Measurements from ENCODE around the gene MED27.

MED27 gene

DNA sequence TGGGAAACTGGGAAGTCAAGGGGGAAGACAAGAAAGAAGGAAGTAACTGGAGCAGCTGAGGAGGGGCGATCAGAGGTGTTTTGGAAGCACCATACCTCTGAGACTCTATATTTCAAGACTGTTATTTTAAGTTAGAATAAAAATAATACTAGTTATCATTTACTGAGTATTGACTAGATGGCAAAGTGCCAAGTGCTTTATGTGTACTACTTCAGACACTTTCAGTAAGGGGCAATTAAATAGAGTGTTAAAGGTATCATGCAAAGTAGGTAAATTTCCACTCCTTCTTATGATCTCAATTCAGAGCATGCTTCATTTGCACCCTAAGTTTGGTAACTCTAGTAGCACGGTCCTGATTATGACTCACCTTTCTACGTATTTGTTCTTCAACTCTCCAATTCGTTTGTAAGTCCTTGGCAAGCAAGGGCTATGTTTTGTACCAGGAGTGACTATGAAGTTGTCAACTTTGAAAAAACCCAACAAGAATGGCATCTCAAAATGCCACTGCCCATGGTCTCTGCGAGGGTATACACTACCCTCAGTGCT is 187.4 kb downstream of the MED27 start (continued):
- TF ChIP-seq, protein P1, sequence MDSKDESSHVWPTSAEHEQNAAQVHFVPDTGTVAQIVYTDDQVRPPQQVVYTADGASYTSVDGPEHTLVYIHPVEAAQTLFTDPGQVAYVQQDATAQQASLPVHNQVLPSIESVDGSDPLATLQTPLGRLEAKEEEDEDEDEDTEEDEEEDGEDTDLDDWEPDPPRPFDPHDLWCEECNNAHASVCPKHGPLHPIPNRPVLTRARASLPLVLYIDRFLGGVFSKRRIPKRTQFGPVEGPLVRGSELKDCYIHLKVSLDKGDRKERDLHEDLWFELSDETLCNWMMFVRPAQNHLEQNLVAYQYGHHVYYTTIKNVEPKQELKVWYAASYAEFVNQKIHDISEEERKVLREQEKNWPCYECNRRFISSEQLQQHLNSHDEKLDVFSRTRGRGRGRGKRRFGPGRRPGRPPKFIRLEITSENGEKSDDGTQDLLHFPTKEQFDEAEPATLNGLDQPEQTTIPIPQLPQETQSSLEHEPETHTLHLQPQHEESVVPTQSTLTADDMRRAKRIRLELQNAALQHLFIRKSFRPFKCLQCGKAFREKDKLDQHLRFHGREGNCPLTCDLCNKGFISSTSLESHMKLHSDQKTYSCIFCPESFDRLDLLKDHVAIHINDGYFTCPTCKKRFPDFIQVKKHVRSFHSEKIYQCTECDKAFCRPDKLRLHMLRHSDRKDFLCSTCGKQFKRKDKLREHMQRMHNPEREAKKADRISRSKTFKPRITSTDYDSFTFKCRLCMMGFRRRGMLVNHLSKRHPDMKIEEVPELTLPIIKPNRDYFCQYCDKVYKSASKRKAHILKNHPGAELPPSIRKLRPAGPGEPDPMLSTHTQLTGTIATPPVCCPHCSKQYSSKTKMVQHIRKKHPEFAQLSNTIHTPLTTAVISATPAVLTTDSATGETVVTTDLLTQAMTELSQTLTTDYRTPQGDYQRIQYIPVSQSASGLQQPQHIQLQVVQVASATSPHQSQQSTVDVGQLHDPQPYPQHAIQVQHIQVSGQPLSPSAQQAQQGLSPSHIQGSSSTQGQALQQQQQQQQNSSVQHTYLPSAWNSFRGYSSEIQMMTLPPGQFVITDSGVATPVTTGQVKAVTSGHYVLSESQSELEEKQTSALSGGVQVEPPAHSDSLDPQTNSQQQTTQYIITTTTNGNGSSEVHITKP (tag by site-specific recombination; IDR thresholded peaks at IDR 0.05), result peak; percentile 87
- peak; percentile 87 for TF ChIP-seq ZNF184 (tag by site-specific recombination; IDR thresholded peaks at IDR 0.05)
- TF ChIP-seq ZNF654 (tag by site-specific recombination; IDR thresholded peaks at IDR 0.05; ENCODE audit: low read depth), result no peak
- TF ChIP-seq ZNF677 (tag by site-specific recombination; IDR thresholded peaks at IDR 0.05), result no peak
- no peak for TF ChIP-seq KLF8 (tag by site-specific recombination; IDR thresholded peaks at IDR 0.05)
- no peak for TF ChIP-seq ZNF335 (tag by site-specific recombination; conservative IDR thresholded peaks at IDR 0.05)
- TF ChIP-seq GLIS1 (tag by site-specific recombination; IDR thresholded peaks at IDR 0.05), result no peak
- no peak for TF ChIP-seq ZNF48 (tag by site-specific recombination; IDR thresholded peaks at IDR 0.05)
- TF ChIP-seq OSR2 (tag by site-specific recombination; IDR thresholded peaks at IDR 0.05), result peak; percentile 37; the same call in 1 of the 2 replicates
- TF ChIP-seq, protein P2, sequence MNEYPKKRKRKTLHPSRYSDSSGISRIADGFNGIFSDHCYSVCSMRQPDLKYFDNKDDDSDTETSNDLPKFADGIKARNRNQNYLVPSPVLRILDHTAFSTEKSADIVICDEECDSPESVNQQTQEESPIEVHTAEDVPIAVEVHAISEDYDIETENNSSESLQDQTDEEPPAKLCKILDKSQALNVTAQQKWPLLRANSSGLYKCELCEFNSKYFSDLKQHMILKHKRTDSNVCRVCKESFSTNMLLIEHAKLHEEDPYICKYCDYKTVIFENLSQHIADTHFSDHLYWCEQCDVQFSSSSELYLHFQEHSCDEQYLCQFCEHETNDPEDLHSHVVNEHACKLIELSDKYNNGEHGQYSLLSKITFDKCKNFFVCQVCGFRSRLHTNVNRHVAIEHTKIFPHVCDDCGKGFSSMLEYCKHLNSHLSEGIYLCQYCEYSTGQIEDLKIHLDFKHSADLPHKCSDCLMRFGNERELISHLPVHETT (tag by site-specific recombination; IDR thresholded peaks at IDR 0.05), result no peak
- no peak for TF ChIP-seq HOXC10 (CRISPR knock-in tag; IDR thresholded peaks at IDR 0.05)
- 0 out of 2 replicates have a peak, but pooled peaks have one; percentile 46 for TF ChIP-seq ZNF660 (tag by site-specific recombination; IDR thresholded peaks at IDR 0.05)
- TF ChIP-seq ZNF600 (tag by site-specific recombination; IDR thresholded peaks at IDR 0.05), result no peak
- no peak for TF ChIP-seq ZNF701 (tag by site-specific recombination; IDR thresholded peaks at IDR 0.05)
- TF ChIP-seq, protein P3, sequence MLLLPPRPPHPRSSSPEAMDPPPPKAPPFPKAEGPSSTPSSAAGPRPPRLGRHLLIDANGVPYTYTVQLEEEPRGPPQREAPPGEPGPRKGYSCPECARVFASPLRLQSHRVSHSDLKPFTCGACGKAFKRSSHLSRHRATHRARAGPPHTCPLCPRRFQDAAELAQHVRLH (tag by site-specific recombination; IDR thresholded peaks at IDR 0.05), result no peak
- no peak for TF ChIP-seq ZNF211 (tag by site-specific recombination; IDR thresholded peaks at IDR 0.05; ENCODE audit: low read depth)
- TF ChIP-seq ZNF239 (tag by site-specific recombination; IDR thresholded peaks at IDR 0.05), result no peak
- TF ChIP-seq, protein P4, sequence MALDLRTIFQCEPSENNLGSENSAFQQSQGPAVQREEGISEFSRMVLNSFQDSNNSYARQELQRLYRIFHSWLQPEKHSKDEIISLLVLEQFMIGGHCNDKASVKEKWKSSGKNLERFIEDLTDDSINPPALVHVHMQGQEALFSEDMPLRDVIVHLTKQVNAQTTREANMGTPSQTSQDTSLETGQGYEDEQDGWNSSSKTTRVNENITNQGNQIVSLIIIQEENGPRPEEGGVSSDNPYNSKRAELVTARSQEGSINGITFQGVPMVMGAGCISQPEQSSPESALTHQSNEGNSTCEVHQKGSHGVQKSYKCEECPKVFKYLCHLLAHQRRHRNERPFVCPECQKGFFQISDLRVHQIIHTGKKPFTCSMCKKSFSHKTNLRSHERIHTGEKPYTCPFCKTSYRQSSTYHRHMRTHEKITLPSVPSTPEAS (tag by site-specific recombination; IDR thresholded peaks at IDR 0.05), result no peak

DNA sequence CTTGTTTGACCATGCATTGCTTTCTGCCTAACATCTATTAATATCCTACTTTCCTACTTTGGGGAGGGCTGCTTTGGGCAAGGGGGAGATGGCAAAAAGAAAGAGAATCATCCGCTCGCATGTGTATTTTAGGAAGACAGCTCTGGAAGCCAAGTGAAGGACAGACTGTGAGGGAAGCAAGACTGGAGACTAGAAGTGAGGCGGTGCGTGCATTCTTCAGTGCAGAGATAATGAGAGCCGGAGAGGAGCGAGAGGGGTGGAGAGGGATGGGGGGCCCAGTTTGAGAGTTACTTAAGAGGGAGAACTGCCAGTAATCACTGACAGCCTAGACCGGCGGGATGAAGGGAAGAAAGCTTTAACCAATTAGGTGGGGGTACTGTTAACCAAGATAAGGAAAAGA is 188.1 kb downstream of the MED27 start:
- peaks cover 0 to 10% of the 10 kb centered on the region in 2 experiments; a peak in 1 of 3 replicates for H3K36me3 ChIP-seq (ENCODE audit: control insufficient read depth in 2 of 2, insufficient read depth in 1 of 2, low read length in 2 of 2)
- H3K9me3 ChIP-seq (ENCODE audit: control insufficient read depth, insufficient read depth, low read depth, low read length), result no peaks in the 10 kb centered on the region
- H3K27ac ChIP-seq (ENCODE audit: extremely low read depth, low read depth, low read length), result no peak overlapping the region
- ChIA-PET CTCF (no interaction called here), POLR2A (no interaction called here)
- TF ChIP-seq ZNF510 (tag by site-specific recombination; IDR thresholded peaks at IDR 0.05; ENCODE audit: insufficient replicate concordance) (no peak), ZNF747 (tag by site-specific recombination; IDR thresholded peaks at IDR 0.05) (no peak), ZFHX2 (tag by site-specific recombination; conservative IDR thresholded peaks at IDR 0.05) (no peak), ZSCAN30 (tag by site-specific recombination; IDR thresholded peaks at IDR 0.05) (no peak), ZNF423 (tag by site-specific recombination; IDR thresholded peaks at IDR 0.05) (no peak)
- TF ChIP-seq, protein P5, sequence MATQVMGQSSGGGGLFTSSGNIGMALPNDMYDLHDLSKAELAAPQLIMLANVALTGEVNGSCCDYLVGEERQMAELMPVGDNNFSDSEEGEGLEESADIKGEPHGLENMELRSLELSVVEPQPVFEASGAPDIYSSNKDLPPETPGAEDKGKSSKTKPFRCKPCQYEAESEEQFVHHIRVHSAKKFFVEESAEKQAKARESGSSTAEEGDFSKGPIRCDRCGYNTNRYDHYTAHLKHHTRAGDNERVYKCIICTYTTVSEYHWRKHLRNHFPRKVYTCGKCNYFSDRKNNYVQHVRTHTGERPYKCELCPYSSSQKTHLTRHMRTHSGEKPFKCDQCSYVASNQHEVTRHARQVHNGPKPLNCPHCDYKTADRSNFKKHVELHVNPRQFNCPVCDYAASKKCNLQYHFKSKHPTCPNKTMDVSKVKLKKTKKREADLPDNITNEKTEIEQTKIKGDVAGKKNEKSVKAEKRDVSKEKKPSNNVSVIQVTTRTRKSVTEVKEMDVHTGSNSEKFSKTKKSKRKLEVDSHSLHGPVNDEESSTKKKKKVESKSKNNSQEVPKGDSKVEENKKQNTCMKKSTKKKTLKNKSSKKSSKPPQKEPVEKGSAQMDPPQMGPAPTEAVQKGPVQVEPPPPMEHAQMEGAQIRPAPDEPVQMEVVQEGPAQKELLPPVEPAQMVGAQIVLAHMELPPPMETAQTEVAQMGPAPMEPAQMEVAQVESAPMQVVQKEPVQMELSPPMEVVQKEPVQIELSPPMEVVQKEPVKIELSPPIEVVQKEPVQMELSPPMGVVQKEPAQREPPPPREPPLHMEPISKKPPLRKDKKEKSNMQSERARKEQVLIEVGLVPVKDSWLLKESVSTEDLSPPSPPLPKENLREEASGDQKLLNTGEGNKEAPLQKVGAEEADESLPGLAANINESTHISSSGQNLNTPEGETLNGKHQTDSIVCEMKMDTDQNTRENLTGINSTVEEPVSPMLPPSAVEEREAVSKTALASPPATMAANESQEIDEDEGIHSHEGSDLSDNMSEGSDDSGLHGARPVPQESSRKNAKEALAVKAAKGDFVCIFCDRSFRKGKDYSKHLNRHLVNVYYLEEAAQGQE (tag by site-specific recombination; IDR thresholded peaks at IDR 0.05), result no peak
- peaks cover 5% of the 10 kb centered on the region; the same call in 1 of the 2 replicates for H3K4me1 ChIP-seq (ENCODE audit: control insufficient read depth, insufficient read depth, low read length)
- no peak overlapping the region for H3K4me3 ChIP-seq (ENCODE audit: low read depth, low read length)

Measured in HEK293 (cell line).